Stimulated activated CD8-positive, alpha-beta memory T cell treated with anti-CD3 and anti-CD28 coated beads, Interleukin-15, amount 100 ng/mL, for 1 hour (primary cell): ENCODE measurements around the gene VWA5A.
"Not testable (repeated sequence)": the region's sequence is repeated elsewhere in the genome, so short reads cannot be mapped to it uniquely, and the experiment has no call there.

Experiments
- DNase-seq: peaks from one replicate; pipeline ENCODE4 v3.0.0-alpha.2; 2020; ENCODE audit warnings: low read depth

VWA5A gene

GRCh38 chr11:124094731-124095130 lies 20.5 kb upstream of the VWA5A start:
- no peak for DNase-seq

- no peak for DNase-seq
Measured at GRCh38 chr11:124096364-124096763, 18.9 kb upstream of the VWA5A start.

DNA sequence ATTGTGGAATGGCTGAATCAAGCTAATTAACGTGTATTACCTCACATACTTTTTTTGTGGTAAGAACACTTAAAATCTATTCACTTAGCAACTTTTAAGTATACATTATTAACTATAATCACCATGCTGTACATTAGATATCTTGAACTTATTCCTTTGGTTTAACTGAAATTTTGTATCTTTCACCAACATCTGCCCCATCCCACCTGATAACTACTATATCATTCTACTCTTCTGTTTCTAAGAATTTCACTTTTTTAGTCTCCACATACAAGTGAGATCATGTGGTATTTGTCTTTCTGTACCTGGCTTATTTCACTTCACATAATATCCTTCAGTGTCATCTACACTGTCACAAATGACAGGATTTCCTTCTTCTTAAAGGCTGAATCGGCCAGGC lies 17.1 kb upstream of the VWA5A start:
- no peak for DNase-seq

DNA sequence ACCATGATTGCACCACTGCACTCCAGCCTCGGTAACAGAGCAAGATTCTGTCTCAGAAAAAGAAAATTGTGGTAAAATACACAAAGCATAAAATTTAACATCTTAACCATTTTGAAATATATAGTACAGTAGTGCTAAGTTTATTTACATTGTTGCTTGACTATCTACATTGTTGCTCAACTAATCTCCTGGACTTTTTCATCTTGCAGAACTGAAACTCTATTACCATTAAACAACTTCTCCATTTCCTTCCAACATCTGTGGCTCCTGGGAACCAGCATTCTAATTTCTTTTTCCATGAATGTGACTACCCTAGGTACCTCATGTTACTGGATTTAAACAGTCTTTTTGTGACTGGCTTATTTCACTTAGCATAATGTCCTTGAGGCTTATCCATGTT lies 13.5 kb upstream of the VWA5A start:
- DNase-seq: no peak

- no peak for DNase-seq
Measured at GRCh38 chr11:124108156-124108555, 7.1 kb upstream of the VWA5A start.

- DNase-seq: no peak
Measured at GRCh38 chr11:124109377-124109776, 5.9 kb upstream of the VWA5A start.

GRCh38 chr11:124110201-124110600 lies 5.0 kb upstream of the VWA5A start:
- DNase-seq: no peak

- no peak for DNase-seq
Measured at GRCh38 chr11:124113890-124114289, 1.4 kb upstream of the VWA5A start.

- no peak for DNase-seq
Measured at GRCh38 chr11:124115782-124116616, 749 bp downstream of the VWA5A start.

- DNase-seq: no peak
Measured at GRCh38 chr11:124119103-124119502, 3.9 kb downstream of the VWA5A start.

DNA sequence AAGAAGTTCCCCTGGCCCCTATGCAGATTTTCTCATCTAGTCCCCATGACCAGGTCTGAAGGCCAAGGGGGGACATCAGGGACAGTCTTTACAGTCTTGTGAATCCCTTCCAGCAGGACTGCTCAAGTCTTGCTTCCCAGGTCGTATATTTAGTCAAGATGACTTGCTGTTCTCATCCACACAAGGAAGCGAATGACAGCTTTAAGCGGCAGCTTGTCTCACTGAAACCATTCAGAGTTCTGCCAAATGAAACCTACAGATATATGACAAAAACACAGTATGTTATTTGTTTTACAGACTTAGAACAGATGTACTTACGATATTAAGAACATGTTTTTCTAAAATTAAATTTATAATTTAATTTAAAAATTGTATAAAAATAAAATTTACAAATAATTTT lies 5.6 kb downstream of the VWA5A start:
- DNase-seq: no peak

GRCh38 chr11:124122123-124122522 lies 6.9 kb downstream of the VWA5A start:
- DNase-seq: no peak

DNA sequence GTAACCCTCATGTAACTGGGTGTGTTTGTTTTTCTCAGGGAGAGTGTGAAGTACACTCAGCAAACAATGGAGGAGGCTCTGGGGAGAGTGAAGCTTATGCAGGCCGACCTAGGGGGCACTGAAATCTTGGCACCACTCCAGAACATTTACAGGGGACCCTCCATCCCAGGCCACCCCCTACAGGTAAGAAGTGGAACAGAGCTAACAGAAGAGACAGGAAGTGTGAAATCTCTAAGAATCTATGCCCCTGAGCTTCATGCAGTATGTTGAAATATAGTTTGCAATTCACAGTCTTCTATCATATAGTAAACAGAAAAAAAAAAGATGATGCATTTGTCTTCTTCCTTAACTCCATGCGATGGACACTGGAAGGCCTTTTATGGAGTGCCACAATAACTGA lies 8.4 kb downstream of the VWA5A start:
- no peak for DNase-seq

DNA sequence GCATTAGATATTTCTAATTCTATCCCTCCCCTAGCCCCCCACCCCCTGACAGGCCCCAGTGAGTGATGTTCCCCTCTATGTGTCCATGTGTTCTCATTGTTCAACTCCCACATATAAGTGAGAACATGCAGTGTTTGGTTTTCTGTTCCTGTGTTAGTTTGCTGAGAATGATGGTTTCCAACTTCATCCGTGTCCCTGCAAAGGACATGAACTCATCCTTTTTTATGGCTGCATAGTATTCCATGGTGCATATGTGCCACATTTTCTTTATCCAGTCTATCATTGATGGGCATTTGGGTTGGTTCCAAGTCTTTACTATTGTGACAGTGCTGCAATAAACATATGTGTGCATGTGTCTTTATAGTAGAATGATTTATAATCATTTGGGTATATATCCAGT lies 11.9 kb downstream of the VWA5A start:
- not testable (repeated sequence) for DNase-seq

DNA sequence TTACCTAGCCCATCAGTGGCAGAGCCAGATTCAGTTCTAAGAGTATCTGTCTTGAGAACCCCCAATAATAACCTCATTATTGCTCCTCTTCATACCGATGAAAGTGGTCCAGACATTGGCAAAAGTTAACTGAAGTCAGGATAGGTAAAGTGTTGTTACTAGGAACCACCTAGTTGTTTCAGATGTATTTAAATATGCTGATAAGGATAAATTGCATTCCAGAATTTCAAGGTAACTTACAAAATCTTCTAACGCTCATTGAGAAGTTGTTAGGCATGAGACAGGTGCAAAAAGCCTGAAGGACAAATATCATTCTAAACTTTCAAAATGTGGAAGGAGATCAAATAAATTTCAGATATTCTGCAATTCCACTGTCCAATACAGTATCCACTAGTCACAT lies 27.8 kb downstream of the VWA5A start:
- DNase-seq: no peak

- no peak for DNase-seq
Measured at GRCh38 chr11:124147951-124148350, 32.7 kb downstream of the VWA5A start.

DNA sequence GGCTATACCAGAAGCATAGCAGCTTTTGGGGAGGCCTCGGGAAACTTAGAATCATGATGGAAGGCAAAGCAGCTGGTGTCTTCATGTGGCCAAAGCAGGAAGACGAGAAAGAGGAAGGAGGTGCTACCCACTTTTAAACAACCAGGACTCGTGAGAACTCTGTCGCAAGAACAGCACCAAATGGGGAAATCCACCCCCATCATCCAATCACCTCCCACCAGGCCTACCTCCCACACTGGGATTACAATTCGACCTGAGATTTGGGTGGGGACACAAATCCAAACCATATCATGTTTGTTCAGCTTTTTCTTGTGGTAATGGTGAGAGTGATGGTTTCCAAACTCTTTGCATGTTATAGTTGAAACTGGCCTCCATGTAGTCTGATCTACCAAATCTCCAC lies 35.4 kb downstream of the VWA5A start:
- DNase-seq: no peak

GRCh38 chr11:124152770-124153407 lies 37.6 kb downstream of the VWA5A start:
- DNase-seq: no peak

- no peak for DNase-seq
Measured at GRCh38 chr11:124153821-124154220, 38.6 kb downstream of the VWA5A start.

- DNase-seq: no peak
Measured at GRCh38 chr11:124159481-124159880, 44.2 kb downstream of the VWA5A start.

DNA sequence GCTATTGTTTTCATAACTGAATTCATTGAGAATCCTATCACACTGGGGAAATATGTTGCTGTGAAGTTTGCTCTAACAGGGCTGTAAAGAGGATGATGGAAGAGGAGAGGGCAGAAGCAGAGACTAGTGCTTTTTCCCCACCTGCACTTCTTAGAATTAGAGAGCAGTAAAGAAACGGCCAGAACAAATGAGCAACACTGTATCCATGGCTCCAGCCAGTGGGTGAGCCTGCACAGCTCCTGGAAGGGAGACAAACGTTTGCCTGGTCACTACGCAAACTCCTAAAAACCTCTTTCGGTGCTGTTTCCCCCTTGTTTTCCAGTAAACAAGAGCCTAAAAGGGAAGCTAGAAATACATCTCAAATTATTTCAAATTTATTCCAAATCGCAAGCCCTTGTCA lies 45.7 kb downstream of the VWA5A start:
- no peak for DNase-seq

- DNase-seq: no peak
Measured at GRCh38 chr11:124167826-124168231, 52.6 kb downstream of the VWA5A start.

- DNase-seq: no peak
Measured at GRCh38 chr11:124168796-124169195, 53.5 kb downstream of the VWA5A start.

- not testable (repeated sequence) for DNase-seq
Measured at GRCh38 chr11:124170315-124170714, 55.1 kb downstream of the VWA5A start.
